ENCODE data around the gene RNH1. TPM values are rescaled to one million over a fixed set of nuclear protein-coding genes. Genes with fewer than 3 reads are reported as not detected.
A peak's percentile ranks its signal among the peaks of the same experiment; 100 is the strongest.

RNH1 gene
- total and polyA plus RNA-seq, 10 of the 15 experiments (the other 5 are each of a cell fraction or from before 2014, with no cell fraction given) = 2.3 to 162 (median 72.1) TPM

- TF ChIP-seq ZBTB33 (IDR thresholded peaks at IDR 0.05) (no peak), TBL1XR1 (IDR thresholded peaks at IDR 0.05; ENCODE audit: low read depth, low read length) (no peak), NR2F1 (conservative IDR thresholded peaks at IDR 0.05) (peak; percentile 90), CHD1 (IDR thresholded peaks at IDR 0.05; ENCODE audit: low read depth, low read length) (no peak), BHLHE40 (IDR thresholded peaks at IDR 0.05; ENCODE audit: borderline replicate concordance in 1 of 2, low read depth in 2 of 2, low read length in 1 of 2) (peak; percentile 20 to 79; a peak in 3 of 4 replicates), YY1 (IDR thresholded peaks at IDR 0.05; ENCODE audit: low read depth, low read length) (peak; percentile 57), SUPT20H (IDR thresholded peaks at IDR 0.05; ENCODE audit: borderline replicate concordance, control insufficient read depth, low read depth, low read length) (no peak), CREB1 (IDR thresholded peaks at IDR 0.05; ENCODE audit: low read depth) (peak; percentile 63), ZNF24 (IDR thresholded peaks at IDR 0.05) (no peak), RELA (IDR thresholded peaks at IDR 0.05; ENCODE audit: borderline replicate concordance, partially characterized antibody) (peak; percentile 68), KDM1A (IDR thresholded peaks at IDR 0.05; ENCODE audit: borderline replicate concordance) (no peak), MTA3 (IDR thresholded peaks at IDR 0.05; ENCODE audit: borderline replicate concordance, low read length) (no peak), SKIL (IDR thresholded peaks at IDR 0.05; ENCODE audit: low read depth, poor library complexity, severe bottlenecking) (no peak), SREBF2 (IDR thresholded peaks at IDR 0.05; ENCODE audit: low read length) (no peak; the same call in 1 of the 2 replicates)
These were observed 58.9 kb downstream of the RNH1 start (continued) for GRCh38 chr11:447923-448731.
